Mesothelial cell of epicardium (in vitro differentiated cells): ENCODE results near the gene VARS2. TPM values are rescaled to one million over a fixed set of nuclear protein-coding genes. Genes with fewer than 3 reads are reported as not detected.

Source experiments
- DNase-seq, 2 experiments: peaks; one replicate each; pipeline ENCODE4 v3.0.0; 2021; ENCODE audit warnings: low spot score in 2 of 2; ENCODE audit not compliant: unreplicated experiment in 2 of 2
- H3K27ac Mint-ChIP-seq: 2 replicates; pipeline ENCODE4 v1.8.0; 2021; ENCODE audit warnings: mixed read lengths
- H3K27me3 Mint-ChIP-seq: 2 replicates; pipeline ENCODE4 v1.8.0; 2021; ENCODE audit warnings: low read depth, mixed read lengths
- H3K36me3 Mint-ChIP-seq: 2 replicates; pipeline ENCODE4 v1.8.0; 2021; ENCODE audit warnings: mixed read lengths
- H3K4me1 Mint-ChIP-seq: 2 replicates; pipeline ENCODE4 v1.8.0; 2021; ENCODE audit warnings: mixed read lengths
- H3K4me3 Mint-ChIP-seq: 2 replicates; pipeline ENCODE4 v1.8.0; 2021; ENCODE audit warnings: mild to moderate bottlenecking, moderate library complexity, mixed read lengths
- H3K9me3 Mint-ChIP-seq: 2 replicates; pipeline ENCODE4 v1.8.0; 2021; ENCODE audit warnings: mixed read lengths
- total RNA-seq: library from RNA; stranded (reverse); gene quantifications from 3 replicates; pipeline ENCODE4 v1.2.1, GENCODE V29; 2021
- TF ChIP-seq, protein P1 (sequence below): fragments of 200-600 bp; sonication (generic); IDR thresholded peaks from one replicate; pipeline ENCODE4 v1.5.0; 2021; ENCODE audit warnings: antibody characterized with exemption; ENCODE audit not compliant: unreplicated experiment

VARS2 gene
- total RNA-seq, 1 donor from 2014 or later, result 67.4 TPM

DNA sequence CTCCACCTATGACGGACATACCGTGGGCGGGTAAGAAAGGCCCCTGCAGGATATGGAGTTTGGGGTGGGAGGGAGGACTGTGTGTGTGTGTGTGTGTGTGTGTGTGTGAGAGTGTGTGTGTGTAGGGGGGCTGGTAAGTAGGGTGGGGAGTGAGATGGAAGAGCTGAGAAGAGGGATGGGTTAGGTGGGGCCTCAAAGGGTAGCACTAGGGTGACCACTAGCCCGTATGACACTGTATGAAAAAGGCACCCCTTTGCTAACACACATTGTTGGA is 22.7 kb upstream of the VARS2 start:
- H3K36me3 Mint-ChIP-seq, result peaks cover 32% of the 10 kb centered on the region
- DNase-seq, result no peak
- H3K4me3 Mint-ChIP-seq, result no peak overlapping the region
- peaks cover 27% of the 10 kb centered on the region for H3K4me1 Mint-ChIP-seq
- TF ChIP-seq, protein P1, sequence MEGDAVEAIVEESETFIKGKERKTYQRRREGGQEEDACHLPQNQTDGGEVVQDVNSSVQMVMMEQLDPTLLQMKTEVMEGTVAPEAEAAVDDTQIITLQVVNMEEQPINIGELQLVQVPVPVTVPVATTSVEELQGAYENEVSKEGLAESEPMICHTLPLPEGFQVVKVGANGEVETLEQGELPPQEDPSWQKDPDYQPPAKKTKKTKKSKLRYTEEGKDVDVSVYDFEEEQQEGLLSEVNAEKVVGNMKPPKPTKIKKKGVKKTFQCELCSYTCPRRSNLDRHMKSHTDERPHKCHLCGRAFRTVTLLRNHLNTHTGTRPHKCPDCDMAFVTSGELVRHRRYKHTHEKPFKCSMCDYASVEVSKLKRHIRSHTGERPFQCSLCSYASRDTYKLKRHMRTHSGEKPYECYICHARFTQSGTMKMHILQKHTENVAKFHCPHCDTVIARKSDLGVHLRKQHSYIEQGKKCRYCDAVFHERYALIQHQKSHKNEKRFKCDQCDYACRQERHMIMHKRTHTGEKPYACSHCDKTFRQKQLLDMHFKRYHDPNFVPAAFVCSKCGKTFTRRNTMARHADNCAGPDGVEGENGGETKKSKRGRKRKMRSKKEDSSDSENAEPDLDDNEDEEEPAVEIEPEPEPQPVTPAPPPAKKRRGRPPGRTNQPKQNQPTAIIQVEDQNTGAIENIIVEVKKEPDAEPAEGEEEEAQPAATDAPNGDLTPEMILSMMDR, result no peak
- no peaks in the 10 kb centered on the region for H3K27me3 Mint-ChIP-seq
- H3K9me3 Mint-ChIP-seq, result no peaks in the 10 kb centered on the region
- no peak overlapping the region for H3K27ac Mint-ChIP-seq

DNA sequence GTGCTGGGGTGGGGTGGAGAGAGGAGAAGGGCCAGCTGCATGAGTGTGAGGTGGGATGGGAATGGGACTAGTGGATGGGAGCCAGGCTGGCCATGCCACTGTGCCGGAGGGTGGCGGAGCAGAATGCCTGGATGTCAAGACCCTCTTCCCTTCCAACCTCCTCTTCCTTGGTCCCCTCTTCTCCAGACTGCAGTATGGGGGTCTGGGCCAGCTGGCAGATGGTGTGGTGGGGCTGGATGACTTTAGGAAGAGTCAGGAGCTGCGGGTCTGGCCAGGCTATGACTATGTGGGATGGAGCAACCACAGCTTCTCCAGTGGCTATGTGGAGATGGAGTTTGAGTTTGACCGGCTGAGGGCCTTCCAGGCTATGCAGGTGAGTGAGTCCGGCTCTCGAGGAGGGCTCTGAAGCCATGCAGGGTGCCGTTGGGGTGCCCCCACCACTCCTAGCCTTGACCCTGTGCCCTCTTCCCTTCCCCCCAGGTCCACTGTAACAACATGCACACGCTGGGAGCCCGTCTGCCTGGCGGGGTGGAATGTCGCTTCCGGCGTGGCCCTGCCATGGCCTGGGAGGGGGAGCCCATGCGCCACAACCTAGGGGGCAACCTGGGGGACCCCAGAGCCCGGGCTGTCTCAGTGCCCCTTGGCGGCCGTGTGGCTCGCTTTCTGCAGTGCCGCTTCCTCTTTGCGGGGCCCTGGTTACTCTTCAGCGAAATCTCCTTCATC is 22.1 kb upstream of the VARS2 start:
- Mint-ChIP-seq H3K4me3 (no peak overlapping the region), H3K4me1 (peaks cover 21% of the 10 kb centered on the region), H3K36me3 (peaks cover 36% of the 10 kb centered on the region), H3K27me3 (no peaks in the 10 kb centered on the region), H3K9me3 (no peaks in the 10 kb centered on the region), H3K27ac (no peak overlapping the region)
- TF ChIP-seq, protein P1, result no peak
- DNase-seq, result no peak

DNA sequence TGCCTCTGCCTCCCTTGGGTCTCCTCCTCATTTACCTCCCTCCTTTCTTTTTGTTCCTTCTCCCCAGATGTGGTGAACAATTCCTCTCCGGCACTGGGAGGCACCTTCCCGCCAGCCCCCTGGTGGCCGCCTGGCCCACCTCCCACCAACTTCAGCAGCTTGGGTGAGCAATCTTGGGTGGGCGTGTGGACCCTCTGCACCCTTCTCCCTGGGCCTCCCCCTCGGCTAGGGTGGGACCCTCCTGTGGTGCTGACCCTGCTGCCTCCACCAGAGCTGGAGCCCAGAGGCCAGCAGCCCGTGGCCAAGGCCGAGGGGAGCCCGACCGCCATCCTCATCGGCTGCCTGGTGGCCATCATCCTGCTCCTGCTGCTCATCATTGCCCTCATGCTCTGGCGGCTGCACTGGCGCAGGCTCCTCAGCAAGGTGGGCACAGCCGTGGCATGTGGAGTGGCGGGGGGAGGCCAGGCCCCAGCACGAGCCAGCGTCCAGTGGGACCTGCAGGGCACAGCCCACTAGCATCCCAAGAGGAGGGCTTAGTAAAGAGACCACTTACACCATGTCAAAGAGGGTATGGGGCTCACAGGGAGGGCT is 20.9 kb upstream of the VARS2 start:
- H3K36me3 Mint-ChIP-seq, result peaks cover 36% of the 10 kb centered on the region
- no peak overlapping the region for H3K4me3 Mint-ChIP-seq
- no peak overlapping the region for H3K27ac Mint-ChIP-seq
- DNase-seq, result no peak
- peaks cover 16% of the 10 kb centered on the region for H3K4me1 Mint-ChIP-seq
- TF ChIP-seq, protein P1, result peak; percentile 69
- no peaks in the 10 kb centered on the region for H3K27me3 Mint-ChIP-seq
- no peaks in the 10 kb centered on the region for H3K9me3 Mint-ChIP-seq

DNA sequence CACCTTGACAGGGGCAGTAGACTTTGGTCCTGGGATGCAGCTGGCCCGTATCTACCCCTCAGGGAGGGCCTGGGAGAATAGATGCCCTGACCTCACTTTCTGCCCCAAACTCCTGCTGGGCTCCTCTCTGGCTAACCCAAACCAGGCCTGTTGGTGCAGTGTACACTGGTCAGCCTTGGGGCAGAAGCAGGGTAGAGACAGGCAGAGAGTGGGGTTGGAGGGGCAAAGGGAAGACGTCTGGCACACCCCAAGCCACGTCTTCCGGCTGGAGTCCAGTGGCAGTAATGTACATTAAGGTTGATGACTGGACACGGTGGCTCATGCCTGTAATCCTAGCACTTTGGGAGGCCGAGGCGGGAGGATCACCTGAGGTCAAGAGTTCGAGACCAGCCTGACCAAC is 20.4 kb upstream of the VARS2 start:
- Mint-ChIP-seq H3K36me3 (peaks cover 40% of the 10 kb centered on the region), H3K27me3 (no peaks in the 10 kb centered on the region), H3K4me1 (peaks cover 10% of the 10 kb centered on the region), H3K9me3 (no peaks in the 10 kb centered on the region), H3K27ac (no peak overlapping the region), H3K4me3 (no peak overlapping the region)
- TF ChIP-seq, protein P1, result no peak
- DNase-seq, result no peak

DNA sequence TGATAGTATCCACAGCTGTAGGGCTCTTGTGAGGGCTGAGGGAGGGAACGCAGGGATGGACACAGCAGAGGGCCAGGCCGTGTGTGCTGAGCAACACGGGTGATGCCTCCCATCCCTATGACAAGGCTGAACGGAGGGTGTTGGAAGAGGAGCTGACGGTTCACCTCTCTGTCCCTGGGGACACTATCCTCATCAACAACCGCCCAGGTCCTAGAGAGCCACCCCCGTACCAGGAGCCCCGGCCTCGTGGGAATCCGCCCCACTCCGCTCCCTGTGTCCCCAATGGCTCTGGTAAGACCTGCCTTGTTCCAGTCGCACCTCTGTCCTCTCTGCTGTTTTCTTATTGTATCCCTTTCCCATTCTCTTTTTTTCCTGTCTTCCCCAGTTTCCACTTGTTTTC is 19.7 kb upstream of the VARS2 start:
- H3K36me3 Mint-ChIP-seq, result peaks cover 42% of the 10 kb centered on the region
- H3K27me3 Mint-ChIP-seq, result no peaks in the 10 kb centered on the region
- no peak overlapping the region for H3K27ac Mint-ChIP-seq
- TF ChIP-seq, protein P1, result no peak
- H3K4me3 Mint-ChIP-seq, result no peak overlapping the region
- DNase-seq, result no peak
- peaks cover 10% of the 10 kb centered on the region for H3K4me1 Mint-ChIP-seq
- no peaks in the 10 kb centered on the region for H3K9me3 Mint-ChIP-seq

DNA sequence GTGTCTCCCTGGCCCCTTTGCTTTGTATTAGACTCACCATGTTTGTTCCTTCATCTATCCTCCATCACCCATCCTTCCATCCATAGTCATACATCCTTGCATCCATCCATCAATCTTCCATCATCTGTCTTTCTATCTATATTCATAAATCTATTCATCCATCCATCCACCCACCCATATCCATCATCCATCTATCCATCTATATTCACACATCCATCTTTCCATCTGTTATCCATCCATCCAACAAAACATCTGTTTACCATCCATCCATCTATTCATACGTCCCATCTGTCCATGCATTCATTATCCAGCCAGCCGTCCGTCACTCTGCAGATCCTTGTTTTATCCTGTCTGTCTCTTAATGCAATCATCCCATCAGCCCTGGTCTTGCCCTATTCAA is 19.1 kb upstream of the VARS2 start:
- Mint-ChIP-seq H3K4me3 (no peak overlapping the region), H3K27ac (no peak overlapping the region), H3K27me3 (no peaks in the 10 kb centered on the region), H3K4me1 (peaks cover 6% of the 10 kb centered on the region), H3K9me3 (no peaks in the 10 kb centered on the region), H3K36me3 (peaks cover 39% of the 10 kb centered on the region)
- TF ChIP-seq, protein P1, result no peak
- no peak for DNase-seq
